GM18498 (cell line): ENCODE results near the gene RAB40B.
"Not testable (repeated sequence)": the region's sequence is repeated elsewhere in the genome, so short reads cannot be mapped to it uniquely, and the experiment has no call there.

ENCODE experiments used
- ATAC-seq: cut with Tn5 transposase; IDR thresholded peaks from one replicate; pipeline ENCODE4 v1.9.1; 2021; ENCODE audit warnings: mild to moderate bottlenecking, moderate library complexity; ENCODE audit not compliant: unreplicated experiment

Gene RAB40B

GRCh38 chr17:82668631-82669099 lies 29.8 kb downstream of the RAB40B start:
- no peak for ATAC-seq

GRCh38 chr17:82668024-82668630 lies 30.4 kb downstream of the RAB40B start:
- no peak for ATAC-seq

GRCh38 chr17:82667668-82668000 lies 30.9 kb downstream of the RAB40B start:
- no peak for ATAC-seq

GRCh38 chr17:82666931-82667667 lies 31.4 kb downstream of the RAB40B start:
- no peak for ATAC-seq

- no peak for ATAC-seq
These were observed 32.6 kb downstream of the RAB40B start for GRCh38 chr17:82665891-82666290.

GRCh38 chr17:82665217-82665616 lies 33.3 kb downstream of the RAB40B start:
- no peak for ATAC-seq

GRCh38 chr17:82664701-82665182 lies 33.8 kb downstream of the RAB40B start:
- no peak for ATAC-seq

GRCh38 chr17:82664276-82664575 lies 34.3 kb downstream of the RAB40B start:
- no peak for ATAC-seq

- ATAC-seq, result no peak
These were observed 34.9 kb downstream of the RAB40B start for GRCh38 chr17:82663381-82664275.

GRCh38 chr17:82662711-82663261 lies 35.7 kb downstream of the RAB40B start:
- no peak for ATAC-seq

- no peak for ATAC-seq
These were observed 36.5 kb downstream of the RAB40B start for GRCh38 chr17:82661717-82662683.

GRCh38 chr17:82659886-82660285 lies 38.6 kb downstream of the RAB40B start:
- ATAC-seq, result no peak

GRCh38 chr17:82658796-82659452 lies 39.6 kb downstream of the RAB40B start:
- no peak for ATAC-seq

GRCh38 chr17:82658331-82658730 lies 40.2 kb downstream of the RAB40B start:
- no peak for ATAC-seq

GRCh38 chr17:82657926-82658325 lies 40.6 kb downstream of the RAB40B start:
- no peak for ATAC-seq

- no peak for ATAC-seq
These were observed 42.2 kb downstream of the RAB40B start for GRCh38 chr17:82656266-82656665.

- ATAC-seq, result no peak
These were observed 43.0 kb downstream of the RAB40B start for GRCh38 chr17:82655523-82655922.

- ATAC-seq, result no peak
These were observed 43.4 kb downstream of the RAB40B start for GRCh38 chr17:82655038-82655479.

GRCh38 chr17:82654611-82655010 lies 43.9 kb downstream of the RAB40B start:
- ATAC-seq, result not testable (repeated sequence)
